ENCODE data around the gene OTOP1. TPM values are rescaled to one million over a fixed set of nuclear protein-coding genes. Genes with fewer than 3 reads are reported as not detected.
"Not testable (repeated sequence)": the region's sequence is repeated elsewhere in the genome, so short reads cannot be mapped to it uniquely, and the experiment has no call there.

The OTOP1 gene
- total RNA-seq, 1 donor from 2014 or later: not detected

GRCh38 chr4:4248029-4248884, 21.5 kb upstream of the OTOP1 start, which contains the start of gene TMEM128:
TSS of gene TMEM128 (minus strand) at chr4:4248223. CDS start at chr4:4248202, 21 bp downstream.
- no peaks in the 10 kb centered on the region for H3K27me3 ChIP-seq
- DNase-seq (peak; percentile 95), ATAC-seq (peak; percentile 96)
- intact Hi-C loops (cut with DNase I): no loop called here
- TF ChIP-seq CTCF (IDR thresholded peaks at IDR 0.05): peak; percentile 26
- H3K9me3 ChIP-seq: no peaks in the 10 kb centered on the region
- peaks cover 29% of the 10 kb centered on the region for H3K36me3 ChIP-seq
- peak within 1 kb of the TSS; percentile 83 for H3K4me3 ChIP-seq
- peaks cover 18% of the 10 kb centered on the region for H3K4me1 ChIP-seq
- H3K27ac ChIP-seq: peak within 1 kb of the TSS; percentile 96

GRCh38 chr4:4247696-4248028, 20.9 kb upstream of the OTOP1 start:
- Histone ChIP-seq H3K36me3 (peaks cover 31% of the 10 kb centered on the region), H3K27me3 (no peaks in the 10 kb centered on the region), H3K4me3 (peak overlapping the region; percentile 83), H3K4me1 (peaks cover 18% of the 10 kb centered on the region), H3K9me3 (no peaks in the 10 kb centered on the region), H3K27ac (peak overlapping the region; percentile 96)
- no peak for DNase-seq
- no peak for ATAC-seq
- intact Hi-C loops (cut with DNase I): no loop called here
- no peak for TF ChIP-seq CTCF (IDR thresholded peaks at IDR 0.05)

GRCh38 chr4:4245172-4245571, 18.4 kb upstream of the OTOP1 start:
- Histone ChIP-seq H3K9me3 (no peaks in the 10 kb centered on the region), H3K36me3 (peaks cover 44% of the 10 kb centered on the region), H3K27ac (no peak overlapping the region), H3K4me3 (no peak overlapping the region), H3K27me3 (no peaks in the 10 kb centered on the region), H3K4me1 (peaks cover 18% of the 10 kb centered on the region)
- ATAC-seq (peak; percentile 75), DNase-seq (no peak)
- intact Hi-C loops (cut with DNase I): no loop called here
- TF ChIP-seq CTCF (IDR thresholded peaks at IDR 0.05): no peak

GRCh38 chr4:4239551-4239950, 12.8 kb upstream of the OTOP1 start:
- H3K27me3 ChIP-seq; H3K9me3 ChIP-seq; ATAC-seq; H3K4me1 ChIP-seq; DNase-seq; H3K27ac ChIP-seq; intact Hi-C loops (cut with DNase I); H3K4me3 ChIP-seq: not testable (repeated sequence)
- H3K36me3 ChIP-seq: peaks cover 72% of the 10 kb centered on the region

- intact Hi-C loops (cut with DNase I): no loop called here
- Histone ChIP-seq H3K4me3 (no peak overlapping the region), H3K27me3 (peaks cover under 1% of the 10 kb centered on the region), H3K36me3 (peaks cover 31% of the 10 kb centered on the region), H3K9me3 (no peaks in the 10 kb centered on the region), H3K27ac (no peak overlapping the region), H3K4me1 (no peaks in the 10 kb centered on the region)
- no peak for DNase-seq
- no peak for TF ChIP-seq CTCF (IDR thresholded peaks at IDR 0.05)
- no peak for ATAC-seq
Measured at GRCh38 chr4:4233610-4234009, 6.9 kb upstream of the OTOP1 start.

- Histone ChIP-seq H3K27ac (no peak overlapping the region), H3K4me3 (no peak overlapping the region), H3K27me3 (peaks cover 40% of the 10 kb centered on the region), H3K9me3 (no peaks in the 10 kb centered on the region), H3K4me1 (no peaks in the 10 kb centered on the region), H3K36me3 (no peaks in the 10 kb centered on the region)
- no peak for ATAC-seq
- TF ChIP-seq CTCF (IDR thresholded peaks at IDR 0.05): no peak
- intact Hi-C loops (cut with DNase I): no loop called here
- no peak for DNase-seq
Measured at GRCh38 chr4:4228356-4228668, 1.6 kb upstream of the OTOP1 start.
